ENCODE results near the gene SMO.
"Not testable (repeated sequence)": the region's sequence is repeated elsewhere in the genome, so short reads cannot be mapped to it uniquely, and the experiment has no call there.

SMO gene

GRCh38 chr7:129169686-129170440 lies 18.6 kb upstream of the SMO start:
- in situ Hi-C loops (cut with MboI; ENCODE audit: low sequenced_read_pairs) = no loop called here

- in situ Hi-C loops (cut with MboI; ENCODE audit: low sequenced_read_pairs) = no loop called here
Observed at GRCh38 chr7:129170441-129171021, 17.9 kb upstream of the SMO start.

- in situ Hi-C loops (cut with MboI; ENCODE audit: low sequenced_read_pairs) = not testable (repeated sequence)
Observed at GRCh38 chr7:129173861-129174260, 14.6 kb upstream of the SMO start.

GRCh38 chr7:129176916-129177710 lies 11.3 kb upstream of the SMO start:
- in situ Hi-C loops (cut with MboI; ENCODE audit: low sequenced_read_pairs) = no loop called here

GRCh38 chr7:129184981-129185670 lies 3.3 kb upstream of the SMO start:
- in situ Hi-C loops (cut with MboI; ENCODE audit: low sequenced_read_pairs) = no loop called here

GRCh38 chr7:129186749-129187260 lies 1.6 kb upstream of the SMO start:
- in situ Hi-C loops (cut with MboI; ENCODE audit: low sequenced_read_pairs) = no loop called here

GRCh38 chr7:129187681-129188371 lies 607 bp upstream of the SMO start:
- in situ Hi-C loops (cut with MboI; ENCODE audit: low sequenced_read_pairs) = no loop called here

GRCh38 chr7:129188892-129189660 lies 643 bp downstream of the SMO start:
- in situ Hi-C loops (cut with MboI; ENCODE audit: low sequenced_read_pairs) = no loop called here

- in situ Hi-C loops (cut with MboI; ENCODE audit: low sequenced_read_pairs) = no loop called here
Observed at GRCh38 chr7:129189661-129190310, 1.4 kb downstream of the SMO start.

- in situ Hi-C loops (cut with MboI; ENCODE audit: low sequenced_read_pairs) = no loop called here
Observed at GRCh38 chr7:129191272-129191671, 2.8 kb downstream of the SMO start.

GRCh38 chr7:129193892-129194291 lies 5.5 kb downstream of the SMO start:
- in situ Hi-C loops (cut with MboI; ENCODE audit: low sequenced_read_pairs) = no loop called here

- in situ Hi-C loops (cut with MboI; ENCODE audit: low sequenced_read_pairs) = no loop called here
Observed at GRCh38 chr7:129197771-129198170, 9.3 kb downstream of the SMO start.

GRCh38 chr7:129199406-129199805 lies 11.0 kb downstream of the SMO start:
- in situ Hi-C loops (cut with MboI; ENCODE audit: low sequenced_read_pairs) = no loop called here

- in situ Hi-C loops (cut with MboI; ENCODE audit: low sequenced_read_pairs) = no loop called here
Observed at GRCh38 chr7:129202058-129202777, 13.8 kb downstream of the SMO start.

GRCh38 chr7:129203050-129203741 lies 14.8 kb downstream of the SMO start:
- in situ Hi-C loops (cut with MboI; ENCODE audit: low sequenced_read_pairs) = no loop called here

GRCh38 chr7:129205126-129205818 lies 16.8 kb downstream of the SMO start:
- in situ Hi-C loops (cut with MboI; ENCODE audit: low sequenced_read_pairs) = no loop called here

- in situ Hi-C loops (cut with MboI; ENCODE audit: low sequenced_read_pairs) = no loop called here
Observed at GRCh38 chr7:129205987-129206785, 17.8 kb downstream of the SMO start.

Measured in HL-60/S4 treated with phorbol 12-myristate 13-acetate at 8.2 ng/mL for 4 days and 3 days (cell line).